Colon (tissue), 2 donors: ENCODE data around the gene PAFAH2.
"Not testable (repeated sequence)": the region's sequence is repeated elsewhere in the genome, so short reads cannot be mapped to it uniquely, and the experiment has no call there.

ENCODE experiments used
- FAIRE-seq: peaks from 2 replicates; lab custom pipeline; 2012; peaks lifted over from hg19 to GRCh38; lab: Jason Lieb, UNC
- donor health status: control.
- donor health status: control.

Gene PAFAH2

GRCh38 chr1:26010825-26011224 lies 13.0 kb upstream of the PAFAH2 start:
- no peak for FAIRE-seq

GRCh38 chr1:26009796-26010447 lies 12.1 kb upstream of the PAFAH2 start:
- FAIRE-seq, result no peak

GRCh38 chr1:26006710-26007109 lies 8.8 kb upstream of the PAFAH2 start:
- no peak for FAIRE-seq

- no peak for FAIRE-seq
Observed at GRCh38 chr1:26005434-26006105, 7.7 kb upstream of the PAFAH2 start.

GRCh38 chr1:26003756-26004155 lies 5.9 kb upstream of the PAFAH2 start:
- no peak for FAIRE-seq

- no peak for FAIRE-seq
Observed at GRCh38 chr1:26003262-26003661, 5.4 kb upstream of the PAFAH2 start.

GRCh38 chr1:25999041-25999800 lies 1.4 kb upstream of the PAFAH2 start:
- no peak for FAIRE-seq

- no peak for FAIRE-seq
Observed at GRCh38 chr1:25996966-25997827, 666 bp downstream of the PAFAH2 start.

GRCh38 chr1:25994402-25995150 lies 3.3 kb downstream of the PAFAH2 start:
- FAIRE-seq, result no peak

- no peak for FAIRE-seq
Observed at GRCh38 chr1:25993197-25993951, 4.5 kb downstream of the PAFAH2 start.

- no peak for FAIRE-seq
Observed at GRCh38 chr1:25992689-25993171, 5.1 kb downstream of the PAFAH2 start.

GRCh38 chr1:25991937-25992688 lies 5.8 kb downstream of the PAFAH2 start:
- no peak for FAIRE-seq

- no peak for FAIRE-seq
Observed at GRCh38 chr1:25990702-25991395, 7.0 kb downstream of the PAFAH2 start.

GRCh38 chr1:25990251-25990650 lies 7.6 kb downstream of the PAFAH2 start:
- no peak for FAIRE-seq

GRCh38 chr1:25989440-25990234 lies 8.2 kb downstream of the PAFAH2 start:
- no peak for FAIRE-seq

- no peak for FAIRE-seq
Observed at GRCh38 chr1:25987951-25988350, 9.9 kb downstream of the PAFAH2 start.

GRCh38 chr1:25986773-25987172 lies 11.1 kb downstream of the PAFAH2 start:
- not testable (repeated sequence) for FAIRE-seq

GRCh38 chr1:25985670-25986069 lies 12.2 kb downstream of the PAFAH2 start:
- no peak for FAIRE-seq
